ENCODE results near the gene SASH3. TPM values are rescaled to one million over a fixed set of nuclear protein-coding genes. Genes with fewer than 3 reads are reported as not detected.

The SASH3 gene
- total RNA-seq, 4 donors from 2014 or later, result 0.26 to 4.1 (median 2.9) TPM

DNA sequence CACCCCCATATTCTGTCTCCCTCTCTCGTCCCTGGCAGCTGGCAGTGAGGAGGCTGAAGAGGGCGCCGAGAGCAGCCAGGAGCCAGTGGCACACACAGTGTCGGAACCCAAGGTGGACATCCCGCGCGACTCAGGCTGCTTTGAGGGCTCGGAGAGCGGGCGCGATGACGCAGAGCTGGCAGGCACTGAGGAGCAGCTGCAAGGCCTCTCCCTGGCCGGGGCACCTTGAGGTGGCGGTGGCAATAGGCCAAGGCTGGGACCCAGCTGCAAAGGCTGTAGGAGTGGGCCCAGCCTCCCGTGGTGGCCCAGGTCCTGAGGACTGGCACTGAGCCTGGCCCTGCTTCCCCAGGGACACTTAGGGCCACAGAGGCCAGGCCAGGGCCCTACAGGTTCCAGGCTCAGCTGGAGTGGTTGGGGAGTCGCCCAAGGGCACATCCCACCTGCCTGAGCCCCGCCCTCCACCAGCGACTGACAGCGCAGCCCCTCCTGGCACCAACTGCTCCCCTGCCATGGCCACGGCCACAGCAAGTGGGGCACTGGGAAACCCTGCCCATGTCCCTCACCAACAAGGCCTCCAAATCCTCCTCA is 13.9 kb downstream of the SASH3 start:
- H3K9me3 ChIP-seq, result no peaks in the 10 kb centered on the region
- H3K4me3 ChIP-seq, result no peak overlapping the region
- no peak overlapping the region for H3K27ac ChIP-seq
- H3K36me3 ChIP-seq, result no peaks in the 10 kb centered on the region
- no peaks in the 10 kb centered on the region for H3K4me1 ChIP-seq
- DNase-seq, result no peak
- intact Hi-C loops (cut with DNase I; ENCODE audit: low total_unique reads), result no loop called here
- TF ChIP-seq, protein P1, sequence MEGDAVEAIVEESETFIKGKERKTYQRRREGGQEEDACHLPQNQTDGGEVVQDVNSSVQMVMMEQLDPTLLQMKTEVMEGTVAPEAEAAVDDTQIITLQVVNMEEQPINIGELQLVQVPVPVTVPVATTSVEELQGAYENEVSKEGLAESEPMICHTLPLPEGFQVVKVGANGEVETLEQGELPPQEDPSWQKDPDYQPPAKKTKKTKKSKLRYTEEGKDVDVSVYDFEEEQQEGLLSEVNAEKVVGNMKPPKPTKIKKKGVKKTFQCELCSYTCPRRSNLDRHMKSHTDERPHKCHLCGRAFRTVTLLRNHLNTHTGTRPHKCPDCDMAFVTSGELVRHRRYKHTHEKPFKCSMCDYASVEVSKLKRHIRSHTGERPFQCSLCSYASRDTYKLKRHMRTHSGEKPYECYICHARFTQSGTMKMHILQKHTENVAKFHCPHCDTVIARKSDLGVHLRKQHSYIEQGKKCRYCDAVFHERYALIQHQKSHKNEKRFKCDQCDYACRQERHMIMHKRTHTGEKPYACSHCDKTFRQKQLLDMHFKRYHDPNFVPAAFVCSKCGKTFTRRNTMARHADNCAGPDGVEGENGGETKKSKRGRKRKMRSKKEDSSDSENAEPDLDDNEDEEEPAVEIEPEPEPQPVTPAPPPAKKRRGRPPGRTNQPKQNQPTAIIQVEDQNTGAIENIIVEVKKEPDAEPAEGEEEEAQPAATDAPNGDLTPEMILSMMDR (IDR thresholded peaks at IDR 0.05), result no peak
- TF ChIP-seq POLR2A (IDR thresholded peaks at IDR 0.05), result no peak
- H3K27me3 ChIP-seq, result no peaks in the 10 kb centered on the region

DNA sequence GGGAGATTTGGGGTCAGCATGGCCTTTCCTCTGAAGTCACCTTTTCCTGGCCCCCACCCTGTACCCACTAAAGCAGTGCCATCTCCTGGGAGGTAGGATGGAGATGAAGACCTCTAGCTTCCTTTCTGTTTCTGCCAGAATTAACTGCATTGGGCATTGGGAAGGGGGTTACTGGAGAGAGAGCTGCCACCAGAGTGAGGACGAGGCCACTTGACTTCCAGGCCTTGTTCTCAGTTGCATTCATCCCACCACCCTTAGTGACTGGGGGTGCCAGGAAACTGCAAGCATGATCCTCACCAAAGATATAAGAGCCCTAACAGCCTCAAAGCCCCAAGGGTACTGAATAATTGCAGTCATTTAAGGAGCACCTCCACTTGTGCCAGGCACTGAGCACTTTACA is 15.8 kb downstream of the SASH3 start:
- no peak overlapping the region for H3K27ac ChIP-seq
- TF ChIP-seq, protein P1 (IDR thresholded peaks at IDR 0.05), result no peak
- TF ChIP-seq POLR2A (IDR thresholded peaks at IDR 0.05), result no peak
- H3K36me3 ChIP-seq, result no peaks in the 10 kb centered on the region
- H3K4me3 ChIP-seq, result no peak overlapping the region
- no peaks in the 10 kb centered on the region for H3K4me1 ChIP-seq
- H3K27me3 ChIP-seq, result no peaks in the 10 kb centered on the region
- H3K9me3 ChIP-seq, result no peaks in the 10 kb centered on the region
- no peak for DNase-seq
- intact Hi-C loops (cut with DNase I; ENCODE audit: low total_unique reads), result no loop called here

DNA sequence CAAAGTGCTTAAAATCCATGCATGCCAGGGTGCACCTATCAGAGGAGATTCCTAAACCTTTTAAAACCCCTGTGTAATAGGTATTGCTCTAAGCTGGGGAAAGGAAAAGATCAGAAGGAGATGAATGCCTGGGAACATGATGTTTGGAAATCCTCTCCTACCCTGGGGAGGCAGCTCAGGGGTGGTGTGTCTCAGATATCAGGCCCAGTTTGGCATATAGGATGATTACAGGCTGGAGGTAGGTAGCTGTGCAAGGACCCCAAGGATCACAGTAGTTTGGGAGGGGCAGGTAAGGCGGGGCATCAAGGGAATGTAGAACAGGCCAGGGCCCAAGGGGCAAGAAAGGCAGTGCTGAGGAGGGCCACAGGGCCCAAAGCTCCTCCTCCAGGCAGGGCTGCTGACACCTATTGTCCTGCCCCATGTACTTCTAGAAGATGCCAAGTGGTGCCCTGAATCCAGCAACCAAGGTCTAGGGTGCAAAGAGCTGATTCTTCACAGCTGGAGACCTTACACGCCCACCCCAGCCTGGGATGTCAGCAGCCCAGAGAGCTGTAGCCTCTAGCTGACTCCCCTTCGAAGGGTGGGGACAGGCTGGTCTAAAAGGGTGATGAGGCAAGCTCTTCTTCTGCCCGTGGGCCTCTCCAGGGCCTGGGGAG is 17.6 kb downstream of the SASH3 start:
- TF ChIP-seq POLR2A (IDR thresholded peaks at IDR 0.05), result no peak
- TF ChIP-seq, protein P1 (IDR thresholded peaks at IDR 0.05), result no peak
- intact Hi-C loops (cut with DNase I; ENCODE audit: low total_unique reads), result no loop called here
- no peaks in the 10 kb centered on the region for H3K27me3 ChIP-seq
- no peaks in the 10 kb centered on the region for H3K9me3 ChIP-seq
- no peaks in the 10 kb centered on the region for H3K36me3 ChIP-seq
- no peaks in the 10 kb centered on the region for H3K4me1 ChIP-seq
- no peak for DNase-seq
- no peak overlapping the region for H3K27ac ChIP-seq
- H3K4me3 ChIP-seq, result no peak overlapping the region

DNA sequence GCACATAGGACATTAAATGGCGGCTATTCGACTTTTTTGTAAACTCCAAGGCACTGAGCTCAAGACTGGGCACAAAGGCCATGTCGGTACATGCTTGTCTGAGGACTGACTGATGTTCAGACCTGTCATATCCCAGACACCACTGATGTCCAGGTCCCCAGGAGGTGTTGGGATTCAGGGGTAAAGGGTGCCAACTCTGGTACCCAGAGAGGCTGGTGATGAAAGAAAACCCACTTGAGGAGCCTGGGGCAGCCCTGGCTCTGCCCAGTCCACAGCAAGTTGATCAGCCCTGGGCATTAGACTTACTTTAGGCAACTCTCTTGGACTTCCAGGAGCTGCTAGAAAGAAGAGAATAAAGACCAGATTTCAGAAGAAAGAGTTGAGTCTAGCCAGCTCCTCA is 18.7 kb downstream of the SASH3 start:
- Histone ChIP-seq H3K36me3 (no peaks in the 10 kb centered on the region), H3K4me1 (no peaks in the 10 kb centered on the region), H3K9me3 (no peaks in the 10 kb centered on the region), H3K27ac (no peak overlapping the region), H3K4me3 (no peak overlapping the region), H3K27me3 (no peaks in the 10 kb centered on the region)
- TF ChIP-seq, protein P1 (IDR thresholded peaks at IDR 0.05), result no peak
- no peak for TF ChIP-seq POLR2A (IDR thresholded peaks at IDR 0.05)
- intact Hi-C loops (cut with DNase I; ENCODE audit: low total_unique reads), result no loop called here
- DNase-seq, result no peak

DNA sequence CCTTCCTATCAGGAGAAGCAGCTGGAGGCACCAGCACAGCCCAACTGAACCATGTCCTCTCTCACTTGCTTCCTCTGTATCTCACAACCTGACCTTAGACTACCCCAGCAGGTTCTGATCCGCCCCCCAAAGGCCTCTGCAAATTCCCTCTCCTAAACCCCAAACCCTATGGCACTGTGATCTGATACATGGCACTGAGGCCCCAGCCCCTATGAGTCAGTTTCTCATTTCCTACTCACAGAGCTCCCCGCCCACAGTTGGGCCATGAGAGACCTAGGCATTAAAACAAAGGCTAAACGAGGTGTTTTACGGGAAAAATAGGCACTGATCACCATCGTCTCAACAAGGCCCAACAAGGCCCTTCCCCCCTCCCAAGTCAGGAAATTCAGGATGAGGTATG is 19.1 kb downstream of the SASH3 start:
- Histone ChIP-seq H3K9me3 (no peaks in the 10 kb centered on the region), H3K4me1 (no peaks in the 10 kb centered on the region), H3K27me3 (no peaks in the 10 kb centered on the region), H3K27ac (no peak overlapping the region), H3K36me3 (no peaks in the 10 kb centered on the region), H3K4me3 (no peak overlapping the region)
- intact Hi-C loops (cut with DNase I; ENCODE audit: low total_unique reads), result no loop called here
- TF ChIP-seq, protein P1 (IDR thresholded peaks at IDR 0.05), result no peak
- no peak for TF ChIP-seq POLR2A (IDR thresholded peaks at IDR 0.05)
- no peak for DNase-seq
